Glomerular visceral epithelial cell (primary cell): Measurements from ENCODE around the gene FOXO4.

Experiments
- DNase-seq: peaks from one replicate; pipeline ENCODE4 v3.0.0-alpha.2; 2016; ENCODE audit errors: extremely low spot score

The FOXO4 gene

DNA sequence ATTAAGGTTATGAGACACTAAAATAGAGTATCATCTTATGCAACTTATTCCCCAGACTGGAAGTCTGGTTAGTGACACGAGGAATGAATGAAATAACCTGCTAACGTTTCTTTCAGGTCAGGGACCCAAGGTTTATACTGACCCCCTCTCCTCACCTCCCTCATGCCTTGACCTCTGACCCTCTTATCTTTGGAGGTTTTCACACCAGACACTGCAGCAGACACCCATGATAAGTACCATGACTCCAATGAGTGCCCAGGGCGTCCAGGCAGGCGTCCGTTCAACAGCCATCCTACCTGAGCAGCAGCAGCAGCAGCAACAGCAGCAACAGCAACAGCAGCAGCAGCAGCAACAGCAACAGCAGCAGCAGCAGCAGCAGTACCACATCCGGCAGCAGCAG lies 44.8 kb downstream of the FOXO4 start:
- DNase-seq: no peak

DNA sequence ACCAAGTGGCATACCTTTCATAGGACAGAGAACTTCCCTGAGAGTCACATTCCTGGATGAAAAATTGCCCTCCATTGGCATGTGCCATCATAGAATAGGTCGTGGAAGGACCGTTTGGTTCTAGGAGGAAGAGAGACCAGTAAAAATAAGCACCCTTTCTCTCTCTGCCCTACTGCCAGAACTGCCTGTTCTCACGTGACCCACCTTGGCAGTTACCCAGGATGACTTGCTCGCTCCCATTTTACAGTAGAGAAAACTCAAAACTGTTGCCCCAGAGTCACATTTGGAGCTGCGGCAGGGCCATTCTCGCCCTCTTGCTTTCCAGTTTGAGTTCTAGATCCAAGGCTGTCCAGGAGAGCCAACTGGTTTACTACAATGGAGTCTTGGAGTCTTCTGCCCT lies 47.9 kb downstream of the FOXO4 start:
- no peak for DNase-seq

- DNase-seq: no peak
These were observed 49.0 kb downstream of the FOXO4 start, which contains the start of gene NLGN3 for GRCh38 chrX:71144651-71145050. Gene NLGN3 (plus strand): TSS chrX:71144841. CDS start chrX:71147750, 2,909 bp downstream.

- no peak for DNase-seq
These were observed 52.0 kb downstream of the FOXO4 start for GRCh38 chrX:71147496-71148277.

GRCh38 chrX:71148278-71148663 lies 52.6 kb downstream of the FOXO4 start:
- no peak for DNase-seq

DNA sequence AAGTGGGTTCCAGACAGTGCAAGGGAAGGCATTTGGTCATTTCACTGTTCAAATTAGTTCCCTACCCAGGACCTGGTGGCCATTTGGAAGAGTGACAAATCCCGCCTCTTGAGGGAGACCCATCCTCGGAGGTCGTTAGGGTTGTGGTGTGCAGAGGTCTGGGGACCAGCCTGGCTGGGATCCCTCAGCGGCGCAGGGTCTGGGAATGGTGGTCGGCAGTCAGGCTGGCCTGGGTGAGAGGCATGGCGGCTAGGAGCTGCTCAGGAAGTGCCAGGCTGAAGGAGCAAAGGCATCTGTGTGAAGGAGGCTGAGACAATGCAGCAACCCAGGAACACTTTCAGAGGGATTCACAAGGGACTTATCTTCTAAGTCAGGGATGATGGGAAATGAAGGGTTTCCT lies 55.7 kb downstream of the FOXO4 start:
- DNase-seq: no peak
